ENCODE data around the gene GPR3. TPM values are rescaled to one million over a fixed set of nuclear protein-coding genes. Genes with fewer than 3 reads are reported as not detected.

Gene GPR3
- total and polyA plus RNA-seq, 10 of the 15 experiments (the other 5 are each of a cell fraction or from before 2014, with no cell fraction given) = 0.33 to 1.4 (median 0.63) TPM; not detected in 3

- TF ChIP-seq ATF2 (IDR thresholded peaks at IDR 0.05; ENCODE audit: low read length) = peak; percentile 82
- no peak for TF ChIP-seq NFYB (IDR thresholded peaks at IDR 0.05; ENCODE audit: insufficient read depth, low read depth, low read length)
- peak; percentile 80 for TF ChIP-seq CBFB (IDR thresholded peaks at IDR 0.05; ENCODE audit: low read depth)
- no peak for TF ChIP-seq CEBPZ (IDR thresholded peaks at IDR 0.05; ENCODE audit: low read depth, low read length)
- TF ChIP-seq CBX3 (IDR thresholded peaks at IDR 0.05; ENCODE audit: borderline replicate concordance, low read depth) = no peak
- TF ChIP-seq EGR1 (IDR thresholded peaks at IDR 0.05; ENCODE audit: borderline replicate concordance in 1 of 2, low read depth in 2 of 2, low read length in 2 of 2) = no peak
- TF ChIP-seq SUPT20H (IDR thresholded peaks at IDR 0.05; ENCODE audit: borderline replicate concordance, control insufficient read depth, low read depth, low read length) = no peak
- no peak for TF ChIP-seq E2F8 (IDR thresholded peaks at IDR 0.05; ENCODE audit: low read depth, partially characterized antibody)
- no peak; a peak in 1 of 4 replicates for TF ChIP-seq ETV6 (conservative IDR thresholded peaks at IDR 0.05 in 1 of 2, IDR thresholded peaks at IDR 0.05 in 1 of 2; ENCODE audit: borderline replicate concordance in 1 of 2, low read depth in 1 of 2)
- no peak for TF ChIP-seq NFXL1 (IDR thresholded peaks at IDR 0.05; ENCODE audit: borderline replicate concordance)
- no peak for TF ChIP-seq NRF1 (conservative IDR thresholded peaks at IDR 0.05; ENCODE audit: low read depth, low read length)
- TF ChIP-seq SIX5 (IDR thresholded peaks at IDR 0.05; ENCODE audit: low read depth, low read length, severe bottlenecking) = no peak
- no peak for TF ChIP-seq POLR2AphosphoS5 (IDR thresholded peaks at IDR 0.05; ENCODE audit: low read length)
- no peak for TF ChIP-seq ZBTB11 (CRISPR knock-in tag; IDR thresholded peaks at IDR 0.05)
- TF ChIP-seq RBBP5 (conservative IDR thresholded peaks at IDR 0.05) = no peak
- peak; percentile 49; the same call in 1 of the 2 replicates for TF ChIP-seq MEF2A (IDR thresholded peaks at IDR 0.05; ENCODE audit: insufficient read depth, low read depth, low read length)
- no peak for TF ChIP-seq JUNB (IDR thresholded peaks at IDR 0.05)
- TF ChIP-seq ZNF217 (IDR thresholded peaks at IDR 0.05) = no peak
Observed at GRCh38 chr1:27416387-27417111, 24.1 kb downstream of the GPR3 start (continued).
